GM12878 (cell line): Measurements from ENCODE around the gene TAF6L. TPM values are rescaled to one million over a fixed set of nuclear protein-coding genes. Genes with fewer than 3 reads are reported as not detected.
A peak's percentile ranks its signal among the peaks of the same experiment; 100 is the strongest.

ENCODE experiments used
- CBX5 ChIP-seq: sonication (generic); IDR thresholded peaks from 2 replicates; pipeline ENCODE4 v1.6.1; 2016; ENCODE audit warnings: low read depth, moderate library complexity, mild to moderate bottlenecking, inconsistent platforms
- EGR1 ChIP-seq, 2 experiments: IDR thresholded peaks; 1 replicate in 1 of 2; 2 replicates in 1 of 2; pipeline ENCODE4 v1.6.1; 2011 to 2012; ENCODE audit warnings: low read depth in 2 of 2, low read length in 2 of 2, borderline replicate concordance in 1 of 2, mild to moderate bottlenecking in 1 of 2, moderate library complexity in 1 of 2
- NFIC ChIP-seq: IDR thresholded peaks from 2 replicates; pipeline ENCODE4 v1.6.1; 2012; ENCODE audit warnings: low read depth, mild to moderate bottlenecking, inconsistent platforms, low read length, moderate library complexity
- PML ChIP-seq: IDR thresholded peaks from 2 replicates; pipeline ENCODE4 v1.6.1; 2012; ENCODE audit warnings: low read length, inconsistent platforms
- SKIL ChIP-seq: fragments of 450-650 bp; IDR thresholded peaks from 2 replicates; pipeline ENCODE4 v1.6.1; 2017; ENCODE audit warnings: mild to moderate bottlenecking, low read depth, inconsistent platforms; ENCODE audit not compliant: poor library complexity, severe bottlenecking
- SMAD1 ChIP-seq: fragments of 450-650 bp; IDR thresholded peaks from 2 replicates; pipeline ENCODE4 v1.6.1; 2018; ENCODE audit warnings: mild to moderate bottlenecking, low read depth; ENCODE audit not compliant: partially characterized antibody
- SMC3 ChIP-seq: IDR thresholded peaks from 2 replicates; pipeline ENCODE4 v1.6.1; 2011; ENCODE audit warnings: low read length, improper control_type of control experiment, borderline replicate concordance
- TCF7 ChIP-seq: IDR thresholded peaks from 2 replicates; pipeline ENCODE4 v1.6.1; 2014; ENCODE audit warnings: antibody characterized with exemption, borderline replicate concordance
- ZBTB40 ChIP-seq: fragments of 450-650 bp; IDR thresholded peaks from 2 replicates; pipeline ENCODE4 v1.6.1; 2016; ENCODE audit warnings: mild to moderate bottlenecking, moderate library complexity, borderline replicate concordance
- ZZZ3 ChIP-seq: IDR thresholded peaks from 2 replicates; pipeline ENCODE4 v1.6.1; 2011; ENCODE audit warnings: low read depth; ENCODE audit not compliant: control insufficient read depth, insufficient read length
- polyA plus RNA-seq, 11 experiments: library from polyadenylated mRNA; depleted of rRNA in 4 of 11; unstranded in 6 of 11; stranded (reverse) in 5 of 11; fragments of >200 nt; fragmentation: Nextera tagmentation in 4 of 11; fragmentation: Illumina TruSeq in 1 of 11; extraction: Ambion mirVana in 4 of 11; extraction: Trizol in 1 of 11; gene quantifications; 1 replicate in 1 of 11; 2 replicates in 10 of 11; pipeline versions ENCODE4 v1.2.1 to v1.2.3, GENCODE V29; 2011 to 2016; ENCODE audit warnings: inconsistent platforms in 2 of 11, missing spikeins in 2 of 11, low read depth in 1 of 11
- total RNA-seq, 4 experiments: library from RNA; depleted of rRNA in 3 of 4; stranded (reverse); fragments of >200 nt in 3 of 4; fragmentation: Illumina TruSeq in 1 of 4; extraction: Trizol in 1 of 4; gene quantifications; 2 replicates each; pipeline versions ENCODE4 v1.2.1 to v1.2.3, GENCODE V29; 2013 to 2021
- TF ChIP-seq, protein P1 (sequence below): fragments of 450-650 bp; IDR thresholded peaks from 2 replicates; pipeline ENCODE4 v1.6.1; 2018; ENCODE audit warnings: borderline replicate concordance, mild to moderate bottlenecking; ENCODE audit not compliant: partially characterized antibody
- TF ChIP-seq, protein P2 (sequence below): fragments of 150-350 bp; IDR thresholded peaks from 2 replicates; pipeline ENCODE4 v1.6.1; 2014; ENCODE audit warnings: mild to moderate bottlenecking, low read depth, low read length
- TF ChIP-seq, protein P3 (sequence below): fragments of 450-650 bp; IDR thresholded peaks from 2 replicates; pipeline ENCODE4 v1.6.1; 2017; ENCODE audit warnings: mild to moderate bottlenecking, moderate library complexity

The TAF6L gene
- total and polyA plus RNA-seq, 10 of the 15 experiments (the other 5 are each of a cell fraction or from before 2014, with no cell fraction given): 0.15 to 35.6 (median 19.0) TPM

GRCh38 chr11:62787005-62787759, 16.0 kb downstream of the TAF6L start, which contains the start of gene TMEM179B (continued):
- TF ChIP-seq NFIC: no peak
- no peak for TF ChIP-seq SMAD1
- peak; percentile 98 for TF ChIP-seq PML
- TF ChIP-seq, protein P1, sequence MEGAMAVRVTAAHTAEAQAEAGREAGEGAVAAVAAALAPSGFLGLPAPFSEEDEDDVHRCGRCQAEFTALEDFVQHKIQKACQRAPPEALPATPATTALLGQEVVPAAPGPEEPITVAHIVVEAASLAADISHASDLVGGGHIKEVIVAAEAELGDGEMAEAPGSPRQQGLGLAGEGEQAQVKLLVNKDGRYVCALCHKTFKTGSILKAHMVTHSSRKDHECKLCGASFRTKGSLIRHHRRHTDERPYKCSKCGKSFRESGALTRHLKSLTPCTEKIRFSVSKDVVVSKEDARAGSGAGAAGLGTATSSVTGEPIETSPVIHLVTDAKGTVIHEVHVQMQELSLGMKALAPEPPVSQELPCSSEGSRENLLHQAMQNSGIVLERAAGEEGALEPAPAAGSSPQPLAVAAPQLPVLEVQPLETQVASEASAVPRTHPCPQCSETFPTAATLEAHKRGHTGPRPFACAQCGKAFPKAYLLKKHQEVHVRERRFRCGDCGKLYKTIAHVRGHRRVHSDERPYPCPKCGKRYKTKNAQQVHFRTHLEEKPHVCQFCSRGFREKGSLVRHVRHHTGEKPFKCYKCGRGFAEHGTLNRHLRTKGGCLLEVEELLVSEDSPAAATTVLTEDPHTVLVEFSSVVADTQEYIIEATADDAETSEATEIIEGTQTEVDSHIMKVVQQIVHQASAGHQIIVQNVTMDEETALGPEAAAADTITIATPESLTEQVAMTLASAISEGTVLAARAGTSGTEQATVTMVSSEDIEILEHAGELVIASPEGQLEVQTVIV: peak; percentile 61
- no peak for TF ChIP-seq EGR1 (IDR thresholded peaks at IDR 0.05; ENCODE audit: borderline replicate concordance in 1 of 2, low read depth in 2 of 2, low read length in 2 of 2)
- TF ChIP-seq, protein P2, sequence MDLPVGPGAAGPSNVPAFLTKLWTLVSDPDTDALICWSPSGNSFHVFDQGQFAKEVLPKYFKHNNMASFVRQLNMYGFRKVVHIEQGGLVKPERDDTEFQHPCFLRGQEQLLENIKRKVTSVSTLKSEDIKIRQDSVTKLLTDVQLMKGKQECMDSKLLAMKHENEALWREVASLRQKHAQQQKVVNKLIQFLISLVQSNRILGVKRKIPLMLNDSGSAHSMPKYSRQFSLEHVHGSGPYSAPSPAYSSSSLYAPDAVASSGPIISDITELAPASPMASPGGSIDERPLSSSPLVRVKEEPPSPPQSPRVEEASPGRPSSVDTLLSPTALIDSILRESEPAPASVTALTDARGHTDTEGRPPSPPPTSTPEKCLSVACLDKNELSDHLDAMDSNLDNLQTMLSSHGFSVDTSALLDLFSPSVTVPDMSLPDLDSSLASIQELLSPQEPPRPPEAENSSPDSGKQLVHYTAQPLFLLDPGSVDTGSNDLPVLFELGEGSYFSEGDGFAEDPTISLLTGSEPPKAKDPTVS: no peak
- TF ChIP-seq TCF7: no peak
- no peak for TF ChIP-seq SKIL
- no peak for TF ChIP-seq CBX5
- peak; percentile 89 for TF ChIP-seq ZBTB40
- TF ChIP-seq SMC3: peak; percentile 25; the same call in 1 of the 2 replicates
- TF ChIP-seq ZZZ3: no peak
- TF ChIP-seq, protein P3, sequence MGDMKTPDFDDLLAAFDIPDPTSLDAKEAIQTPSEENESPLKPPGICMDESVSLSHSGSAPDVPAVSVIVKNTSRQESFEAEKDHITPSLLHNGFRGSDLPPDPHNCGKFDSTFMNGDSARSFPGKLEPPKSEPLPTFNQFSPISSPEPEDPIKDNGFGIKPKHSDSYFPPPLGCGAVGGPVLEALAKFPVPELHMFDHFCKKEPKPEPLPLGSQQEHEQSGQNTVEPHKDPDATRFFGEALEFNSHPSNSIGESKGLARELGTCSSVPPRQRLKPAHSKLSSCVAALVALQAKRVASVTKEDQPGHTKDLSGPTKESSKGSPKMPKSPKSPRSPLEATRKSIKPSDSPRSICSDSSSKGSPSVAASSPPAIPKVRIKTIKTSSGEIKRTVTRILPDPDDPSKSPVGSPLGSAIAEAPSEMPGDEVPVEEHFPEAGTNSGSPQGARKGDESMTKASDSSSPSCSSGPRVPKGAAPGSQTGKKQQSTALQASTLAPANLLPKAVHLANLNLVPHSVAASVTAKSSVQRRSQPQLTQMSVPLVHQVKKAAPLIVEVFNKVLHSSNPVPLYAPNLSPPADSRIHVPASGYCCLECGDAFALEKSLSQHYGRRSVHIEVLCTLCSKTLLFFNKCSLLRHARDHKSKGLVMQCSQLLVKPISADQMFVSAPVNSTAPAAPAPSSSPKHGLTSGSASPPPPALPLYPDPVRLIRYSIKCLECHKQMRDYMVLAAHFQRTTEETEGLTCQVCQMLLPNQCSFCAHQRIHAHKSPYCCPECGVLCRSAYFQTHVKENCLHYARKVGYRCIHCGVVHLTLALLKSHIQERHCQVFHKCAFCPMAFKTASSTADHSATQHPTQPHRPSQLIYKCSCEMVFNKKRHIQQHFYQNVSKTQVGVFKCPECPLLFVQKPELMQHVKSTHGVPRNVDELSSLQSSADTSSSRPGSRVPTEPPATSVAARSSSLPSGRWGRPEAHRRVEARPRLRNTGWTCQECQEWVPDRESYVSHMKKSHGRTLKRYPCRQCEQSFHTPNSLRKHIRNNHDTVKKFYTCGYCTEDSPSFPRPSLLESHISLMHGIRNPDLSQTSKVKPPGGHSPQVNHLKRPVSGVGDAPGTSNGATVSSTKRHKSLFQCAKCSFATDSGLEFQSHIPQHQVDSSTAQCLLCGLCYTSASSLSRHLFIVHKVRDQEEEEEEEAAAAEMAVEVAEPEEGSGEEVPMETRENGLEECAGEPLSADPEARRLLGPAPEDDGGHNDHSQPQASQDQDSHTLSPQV: no peak
